ENCODE data around the gene WDR41.

Gene WDR41

DNA sequence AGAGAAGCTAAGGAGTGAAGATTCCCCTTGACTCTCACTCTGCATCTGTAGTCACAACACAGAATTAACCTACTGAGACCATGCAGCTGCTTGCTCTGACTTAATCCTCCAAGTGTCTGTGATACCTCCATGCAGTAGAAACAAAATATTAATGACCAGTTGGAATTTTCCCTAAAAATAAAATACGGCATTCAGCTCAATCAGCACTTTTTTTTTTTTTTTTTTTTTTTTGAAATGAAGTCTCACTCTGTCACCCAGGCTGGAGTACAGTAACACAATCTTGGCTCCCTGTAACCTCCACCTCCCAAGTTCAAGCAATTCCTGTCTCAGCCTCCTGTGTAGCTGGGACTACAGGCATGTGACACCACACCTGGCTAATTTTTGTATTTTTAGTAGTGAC is 48.4 kb downstream of the WDR41 start:
- no peak for DNase-seq

GRCh38 chr5:77438071-77438470 is 54.0 kb downstream of the WDR41 start:
- no peak for DNase-seq

GRCh38 chr5:77437194-77437593 is 54.9 kb downstream of the WDR41 start:
- DNase-seq = peak; percentile 39

DNA sequence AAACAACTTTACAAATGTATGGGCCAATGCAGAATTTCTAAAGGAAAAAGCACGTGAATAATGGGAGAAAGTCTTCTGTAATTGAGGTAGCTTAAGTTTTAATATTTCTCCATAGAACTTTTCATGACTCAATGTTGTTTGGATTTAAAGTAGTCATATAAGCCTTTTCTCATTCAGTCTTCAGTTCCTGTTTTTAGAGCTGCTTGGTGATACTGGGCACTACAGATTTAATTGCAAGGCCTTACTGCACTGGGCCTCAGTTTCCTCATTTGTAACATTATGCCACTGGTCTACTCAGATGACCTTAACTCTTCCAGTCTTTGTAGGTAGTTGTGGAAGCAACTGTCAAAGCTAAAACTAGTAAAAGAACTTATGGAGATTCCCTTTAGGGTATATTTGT is 60.4 kb downstream of the WDR41 start:
- DNase-seq = no peak

- no peak for DNase-seq
Measured at GRCh38 chr5:77431286-77431685, 60.8 kb downstream of the WDR41 start.

- DNase-seq = no peak
Measured at GRCh38 chr5:77430726-77431125, 61.4 kb downstream of the WDR41 start.

DNA sequence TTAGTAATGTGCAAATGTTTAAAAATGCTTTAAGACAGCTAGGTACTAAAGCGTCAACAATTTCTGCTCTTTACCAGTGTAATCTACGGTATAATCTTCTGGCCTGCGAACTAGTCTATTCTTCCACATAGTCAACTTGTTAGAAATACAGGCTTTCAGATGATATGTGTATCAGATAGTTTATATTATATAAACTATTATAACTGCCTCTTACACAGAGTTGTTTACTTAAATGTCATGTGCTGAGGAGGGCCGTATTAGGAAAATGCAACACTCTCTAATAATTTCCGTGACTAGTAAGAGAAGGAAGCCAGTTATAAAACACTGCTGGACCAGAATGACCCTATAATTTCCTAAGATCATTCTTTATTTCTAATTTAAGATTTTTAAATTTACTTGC is 63.6 kb downstream of the WDR41 start:
- no peak for DNase-seq

GRCh38 chr5:77427998-77428397 is 64.1 kb downstream of the WDR41 start:
- DNase-seq = no peak

GRCh38 chr5:77426670-77427069 is 65.4 kb downstream of the WDR41 start:
- DNase-seq = no peak

DNA sequence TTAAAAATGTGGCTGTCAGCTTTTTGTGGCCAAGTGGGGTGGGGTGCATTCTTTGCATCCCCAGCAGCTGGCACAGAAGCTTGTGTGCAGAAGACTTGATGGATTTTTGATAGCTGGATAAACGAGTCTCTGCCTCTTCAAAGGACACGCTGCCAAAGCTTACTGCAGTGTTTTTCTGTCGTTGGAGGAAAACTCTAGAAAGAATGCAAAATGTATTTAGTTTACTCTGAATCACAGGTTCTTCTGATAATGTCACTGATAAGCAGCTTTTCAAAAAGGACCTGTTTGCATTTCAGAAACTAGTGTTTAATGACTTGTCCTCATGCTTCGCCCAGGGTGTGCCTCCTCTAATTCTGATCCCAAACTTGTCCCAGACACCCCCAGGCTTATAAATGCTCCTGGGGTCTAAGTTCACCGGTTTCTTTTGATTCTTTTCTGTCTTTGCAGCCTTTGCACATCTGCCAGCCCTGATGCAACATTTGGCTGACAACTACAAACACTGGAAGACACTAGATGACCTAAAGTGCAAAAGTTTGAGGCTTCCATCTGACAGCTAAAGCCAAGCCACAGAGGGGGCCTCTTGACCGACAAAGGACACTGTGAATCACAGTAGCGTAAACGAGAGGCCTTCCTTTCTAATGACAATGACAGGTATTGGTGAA is 66.0 kb downstream of the WDR41 start:
- no peak for DNase-seq

GRCh38 chr5:77425420-77425819 is 66.7 kb downstream of the WDR41 start:
- no peak for DNase-seq

GRCh38 chr5:77424921-77425320 is 67.2 kb downstream of the WDR41 start:
- no peak for DNase-seq

- no peak for DNase-seq
Measured at GRCh38 chr5:77423022-77423750, 68.9 kb downstream of the WDR41 start.

- DNase-seq = no peak
Measured at GRCh38 chr5:77420940-77421339, 71.2 kb downstream of the WDR41 start.

DNA sequence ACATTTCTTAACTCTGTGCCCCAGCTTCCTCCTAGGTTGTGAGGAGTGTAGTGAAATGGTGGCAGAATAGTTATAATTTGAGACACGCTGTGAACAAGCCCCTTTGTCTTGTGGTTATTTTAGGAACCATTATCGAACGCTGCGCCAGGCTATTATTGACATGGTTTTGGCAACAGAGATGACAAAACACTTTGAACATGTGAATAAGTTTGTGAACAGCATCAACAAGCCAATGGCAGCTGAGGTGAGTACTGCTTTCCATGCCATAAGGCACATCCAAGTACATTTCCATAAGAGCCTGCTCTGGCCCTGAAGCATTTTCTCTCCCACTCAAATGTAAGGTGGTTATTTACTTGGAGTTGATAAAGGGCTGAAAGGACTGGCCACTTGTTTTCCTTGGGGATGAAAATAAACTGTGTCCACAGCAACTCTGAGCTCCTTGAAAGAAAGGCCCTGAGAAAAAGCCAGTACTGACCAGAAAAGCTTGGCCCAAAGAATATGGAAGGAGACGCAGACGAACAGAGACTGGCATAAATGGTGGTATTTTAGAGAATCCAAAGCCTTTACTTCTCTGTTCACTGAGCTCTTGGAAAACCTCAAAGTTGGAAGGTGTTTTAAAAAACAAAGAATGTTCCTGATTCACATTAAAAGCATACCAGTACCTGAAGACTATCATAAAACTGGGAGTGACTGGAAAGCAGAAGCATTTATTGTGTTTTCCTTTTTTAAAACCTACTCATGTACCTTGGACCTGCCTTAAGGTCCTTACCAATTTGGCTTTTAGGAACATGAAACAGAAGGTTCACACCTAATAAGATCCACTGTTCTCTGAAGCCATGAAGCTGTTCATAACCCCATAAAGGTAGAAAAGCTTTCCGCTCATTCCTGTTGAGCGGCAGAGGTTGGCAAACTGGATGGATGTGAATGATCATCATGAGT is 72.2 kb downstream of the WDR41 start:
- no peak for DNase-seq

DNA sequence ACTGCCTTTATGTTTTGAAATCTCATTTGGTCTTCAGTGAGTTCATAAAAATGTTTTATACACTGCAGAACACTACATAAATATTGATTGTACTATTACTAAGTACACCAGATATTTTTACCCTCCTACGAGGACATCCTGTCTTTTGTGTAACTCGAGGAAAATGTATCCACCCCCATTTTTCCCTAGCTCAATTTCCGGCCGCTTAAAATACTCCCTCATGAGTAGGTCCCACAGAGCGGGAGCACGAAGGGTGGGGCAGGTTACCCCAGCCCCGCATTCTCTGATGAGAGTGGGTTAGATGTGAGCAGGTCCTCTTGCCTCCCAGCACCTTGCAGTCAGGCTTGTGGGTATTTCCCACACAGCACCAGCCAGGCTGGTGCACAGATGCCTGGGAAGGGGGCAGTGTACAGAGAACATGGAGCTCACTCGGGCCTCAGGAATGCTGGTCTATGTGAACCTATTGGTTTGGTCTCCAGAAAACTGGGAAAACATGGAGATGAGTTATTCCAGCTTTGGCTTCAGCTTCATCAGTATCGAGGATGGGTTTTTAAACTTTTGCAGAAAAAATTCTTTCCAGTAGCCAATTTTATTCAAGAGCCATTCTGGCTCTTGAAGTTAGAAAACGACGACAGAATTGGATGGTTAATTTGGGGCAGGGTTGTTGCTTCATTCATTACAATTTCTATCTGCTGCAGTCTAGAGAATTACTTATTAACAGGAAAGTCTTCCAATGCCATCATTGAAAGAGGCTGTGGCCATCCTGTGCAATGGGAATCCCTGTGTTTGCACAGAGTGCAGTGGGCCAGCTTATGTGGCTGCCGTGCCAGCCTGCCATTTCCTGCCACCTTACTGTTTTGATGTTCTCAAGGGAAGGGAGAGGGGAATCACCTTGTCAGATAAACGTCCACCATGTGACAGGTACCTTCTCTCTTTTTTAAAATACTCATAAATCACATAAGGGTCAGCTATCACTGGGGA is 73.2 kb downstream of the WDR41 start:
- DNase-seq = no peak

DNA sequence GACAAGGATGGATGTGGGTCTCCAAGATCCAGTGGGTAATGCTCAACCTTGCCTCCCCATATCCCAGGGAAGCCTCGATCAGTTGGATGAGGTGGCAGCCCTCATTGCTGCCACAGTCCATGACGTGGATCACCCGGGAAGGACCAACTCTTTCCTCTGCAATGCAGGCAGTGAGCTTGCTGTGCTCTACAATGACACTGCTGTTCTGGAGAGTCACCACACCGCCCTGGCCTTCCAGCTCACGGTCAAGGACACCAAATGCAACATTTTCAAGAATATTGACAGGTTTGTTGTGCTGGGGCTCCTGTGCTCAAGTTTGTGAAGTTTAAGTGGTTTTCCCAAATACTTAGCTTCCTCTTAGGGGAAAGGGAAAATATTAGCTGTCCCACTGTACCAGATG is 74.0 kb downstream of the WDR41 start:
- no peak for DNase-seq

- DNase-seq = no peak
Measured at GRCh38 chr5:77413049-77413448, 79.1 kb downstream of the WDR41 start.

DNA sequence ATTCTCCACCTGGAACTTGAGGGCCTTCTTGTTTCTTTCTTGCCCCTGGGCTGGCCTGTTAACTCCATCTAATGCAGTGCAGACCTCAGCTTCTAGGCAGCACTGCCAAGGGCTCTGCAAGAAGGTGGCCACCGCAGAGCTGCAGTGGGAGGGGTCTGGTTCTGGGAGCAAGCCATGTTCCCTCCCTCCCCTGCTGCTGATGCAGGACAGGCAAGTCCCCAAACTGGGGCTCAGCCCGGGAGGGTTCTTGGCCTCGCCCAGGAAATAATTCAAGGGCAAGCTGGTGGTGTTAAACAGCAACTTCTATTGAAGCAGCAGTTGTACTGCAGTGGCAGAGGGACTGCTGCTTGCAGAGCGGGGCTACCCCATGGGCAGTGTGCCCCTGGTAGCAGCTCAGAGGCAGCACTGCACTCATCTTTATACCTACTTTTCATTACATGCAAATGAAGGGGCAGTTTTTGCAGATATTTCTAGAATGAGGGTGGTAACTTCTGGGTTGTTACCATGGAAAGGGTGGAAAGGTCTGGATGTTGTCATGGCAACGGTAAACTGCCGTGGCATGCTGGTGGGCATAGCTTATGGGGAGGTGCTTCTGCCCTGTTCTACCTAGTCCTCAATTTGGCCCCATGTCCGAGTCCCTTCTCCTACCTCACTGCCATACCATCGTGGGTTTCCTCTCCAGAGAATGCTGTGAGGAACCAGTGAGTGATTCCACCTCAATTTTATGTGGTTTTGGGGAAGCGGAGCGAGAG is 82.1 kb downstream of the WDR41 start:
- DNase-seq = no peak

DNA sequence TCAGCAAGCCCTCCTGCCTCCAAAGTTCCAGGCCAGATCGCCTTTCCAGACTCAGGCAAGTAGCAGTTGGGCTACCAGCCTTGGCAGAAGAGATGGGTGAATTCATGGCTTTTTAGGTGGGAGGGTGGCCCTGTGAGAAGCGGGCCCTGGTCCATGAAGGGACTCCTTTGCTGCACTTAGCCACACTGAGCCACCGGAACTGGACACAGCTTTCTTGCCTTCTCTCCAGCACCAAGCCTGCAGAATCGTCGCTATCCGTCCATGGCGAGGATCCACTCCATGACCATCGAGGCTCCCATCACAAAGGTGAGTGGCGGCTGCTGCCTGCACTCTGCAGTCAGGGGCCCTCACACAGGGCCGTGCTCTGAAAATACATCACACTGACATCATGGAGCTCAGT is 85.0 kb downstream of the WDR41 start:
- DNase-seq = no peak

GRCh38 chr5:77402796-77403195 is 89.3 kb downstream of the WDR41 start:
- no peak for DNase-seq

DNA sequence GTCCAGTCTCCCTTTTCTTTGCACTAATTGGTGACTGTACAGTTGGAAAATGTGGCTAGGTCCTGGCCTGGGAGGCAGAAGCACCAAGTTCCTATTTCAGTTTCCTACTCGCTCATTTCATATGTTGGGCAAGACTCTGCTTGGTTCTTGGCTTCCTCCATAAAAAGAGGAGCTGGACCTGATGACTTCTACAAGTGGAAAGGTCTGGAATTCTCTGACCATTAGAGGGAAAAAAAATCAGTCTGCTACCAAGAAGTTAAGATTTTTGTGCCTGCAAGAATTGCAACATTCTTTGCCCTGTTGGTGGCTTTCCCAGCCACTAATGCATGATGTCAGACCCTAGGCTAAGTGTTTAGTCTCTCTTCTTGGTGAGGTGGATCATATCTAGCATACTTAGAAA is 91.5 kb downstream of the WDR41 start:
- no peak for DNase-seq

Measured in NCI-H1105 treated with DMSO at 0.1 percent for 48 hours (cell line).